Measurements from ENCODE around the gene BAG3. TPM values are rescaled to one million over a fixed set of nuclear protein-coding genes. Genes with fewer than 3 reads are reported as not detected.

Gene BAG3
- total RNA-seq, 2 donors from 2014 or later: 113 to 114 TPM

DNA sequence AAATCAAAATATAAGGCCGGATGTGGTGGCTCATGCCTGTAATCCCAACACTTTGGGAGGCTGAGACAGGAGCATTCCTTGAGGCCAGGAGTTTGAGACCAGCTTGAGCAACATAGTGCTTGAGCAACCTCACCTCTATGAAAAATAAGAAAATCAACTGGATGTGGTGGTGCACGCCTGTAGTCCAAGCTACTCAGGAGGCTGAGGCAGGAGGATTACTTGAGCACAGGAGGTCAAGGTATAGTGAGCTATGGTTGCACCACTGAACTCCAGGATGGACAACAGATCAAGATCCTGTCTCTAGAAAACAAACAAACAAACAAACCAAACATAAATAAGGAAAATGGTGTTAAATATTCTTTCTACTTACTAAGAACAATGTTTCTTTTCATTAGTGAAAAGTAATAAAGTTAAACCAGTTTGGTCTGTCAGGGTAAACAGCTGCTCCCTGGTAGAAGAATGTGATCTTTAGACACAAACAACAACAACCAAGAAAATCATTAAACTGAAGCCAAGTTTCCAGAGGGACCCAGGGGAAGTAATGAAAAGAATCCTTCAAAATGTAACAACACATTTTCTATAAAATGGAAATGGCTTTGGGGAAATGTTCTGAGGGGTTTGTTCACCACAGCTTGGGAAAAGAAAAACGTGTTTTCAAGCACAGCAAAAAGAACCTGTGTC lies 17.5 kb upstream of the BAG3 start:
- intact Hi-C loops (cut with DNase I): no loop called here
- ATAC-seq: no peak
- DNase-seq: no peak

DNA sequence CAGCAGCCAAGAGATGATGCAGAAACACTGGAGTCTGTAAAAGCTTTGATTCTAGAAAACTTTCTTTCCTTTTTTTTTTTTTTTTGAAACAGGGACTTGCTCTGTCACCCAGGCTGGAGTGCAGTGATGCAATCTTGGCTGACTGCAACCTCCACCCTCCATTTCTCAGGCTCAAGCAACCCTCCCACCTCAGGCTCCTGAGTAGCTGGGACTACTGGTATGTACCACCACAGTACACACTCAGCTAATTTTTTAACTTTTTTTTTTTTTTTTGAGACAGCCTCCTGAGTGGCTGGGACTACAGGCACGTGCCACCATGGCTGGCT lies 17.0 kb upstream of the BAG3 start:
- intact Hi-C loops (cut with DNase I): no loop called here
- peak; percentile 60 to 63 for ATAC-seq
- peak; percentile 39 for DNase-seq

DNA sequence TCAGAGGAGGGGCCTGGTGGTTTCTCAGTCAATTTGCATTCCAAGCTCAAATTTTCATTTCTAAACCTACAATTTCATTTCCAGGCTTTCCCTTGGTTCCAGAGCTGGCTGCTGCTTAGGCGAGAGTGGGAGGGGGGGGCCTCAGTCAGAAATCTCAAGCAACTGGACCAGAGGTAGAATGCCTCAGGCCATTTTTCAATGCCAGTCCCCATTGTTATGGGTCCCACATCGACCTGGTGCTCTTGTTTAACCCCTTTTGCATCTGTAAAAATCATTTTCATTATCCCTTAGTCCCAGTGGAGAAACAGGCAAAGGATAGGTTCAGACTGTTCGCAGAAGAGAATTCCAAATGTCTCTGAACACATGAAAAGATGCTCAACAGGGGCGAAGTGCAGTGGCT lies 13.5 kb upstream of the BAG3 start:
- DNase-seq: no peak
- intact Hi-C loops (cut with DNase I): no loop called here
- no peak for ATAC-seq

DNA sequence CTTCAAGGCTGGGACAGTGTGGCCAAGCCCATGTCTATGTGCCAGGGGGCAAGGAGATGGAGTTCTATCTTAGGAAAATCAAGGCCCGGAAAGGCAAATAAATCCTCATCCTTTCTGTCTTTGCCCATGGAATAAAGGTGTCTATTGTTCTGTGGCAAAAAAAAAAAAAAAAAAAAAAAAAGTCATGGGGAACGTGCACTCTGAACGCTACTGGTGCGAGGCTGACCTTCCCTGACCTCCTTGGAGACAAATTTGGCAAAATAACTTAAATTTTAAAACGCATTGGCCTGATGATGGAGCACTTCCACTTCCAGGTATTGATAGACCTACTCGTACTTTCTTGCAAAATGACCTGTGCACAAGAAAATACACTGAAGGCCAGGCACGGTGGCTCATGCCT lies 12.2 kb upstream of the BAG3 start:
- intact Hi-C loops (cut with DNase I): no loop called here
- ATAC-seq: no peak
- no peak for DNase-seq

DNA sequence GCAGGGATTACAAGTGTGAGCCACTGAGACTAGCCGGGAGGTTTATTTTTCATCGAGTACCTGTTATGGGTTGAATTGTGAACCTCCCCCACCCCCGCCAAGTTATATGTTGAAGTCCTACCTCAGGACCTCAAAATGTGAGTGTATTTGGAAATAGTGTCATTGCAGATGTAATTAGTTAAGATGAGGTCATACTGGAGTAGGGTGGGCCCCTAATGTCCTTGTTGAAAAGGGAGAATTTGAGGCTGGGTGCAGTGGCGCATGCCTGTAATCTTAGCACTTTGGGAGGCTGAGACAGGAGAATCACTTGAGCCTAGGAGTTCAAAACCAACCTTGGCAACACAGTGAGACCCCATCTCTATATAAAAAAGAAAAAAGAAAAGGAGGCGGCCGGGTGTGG lies 10.8 kb upstream of the BAG3 start:
- DNase-seq (no peak), ATAC-seq (no peak)
- intact Hi-C loops (cut with DNase I): no loop called here

DNA sequence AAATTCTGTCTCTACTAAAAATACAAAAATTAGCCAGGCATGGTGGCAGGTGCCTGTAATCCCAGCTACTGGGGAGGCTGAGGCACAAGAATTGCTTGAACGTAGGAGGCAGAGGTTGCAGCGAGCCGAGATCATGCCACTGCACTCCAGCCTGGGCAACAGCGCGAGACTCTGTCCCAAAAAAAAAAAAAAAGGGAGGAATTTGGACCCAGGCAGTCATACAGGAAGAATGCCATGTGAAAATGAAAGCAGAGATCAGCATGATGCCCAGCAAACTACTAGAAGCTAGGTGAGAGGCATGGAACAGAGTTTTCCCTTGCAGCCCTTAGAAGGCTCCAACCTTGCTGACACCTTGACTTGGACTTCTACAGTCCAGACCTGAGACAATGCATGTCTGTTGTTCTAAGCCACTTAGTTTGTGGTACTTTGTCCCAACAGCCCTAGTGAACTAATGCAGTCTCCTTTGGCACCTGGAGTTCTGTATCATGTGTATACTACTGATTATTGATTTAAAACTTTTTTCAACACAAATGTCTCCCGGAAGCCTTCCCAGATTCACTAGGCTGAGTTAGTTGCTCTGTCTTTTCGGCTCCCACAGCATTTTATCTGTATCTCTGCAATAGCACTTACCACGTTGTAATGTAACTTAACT lies 10.2 kb upstream of the BAG3 start:
- ATAC-seq: no peak
- intact Hi-C loops (cut with DNase I): no loop called here
- no peak for DNase-seq

DNA sequence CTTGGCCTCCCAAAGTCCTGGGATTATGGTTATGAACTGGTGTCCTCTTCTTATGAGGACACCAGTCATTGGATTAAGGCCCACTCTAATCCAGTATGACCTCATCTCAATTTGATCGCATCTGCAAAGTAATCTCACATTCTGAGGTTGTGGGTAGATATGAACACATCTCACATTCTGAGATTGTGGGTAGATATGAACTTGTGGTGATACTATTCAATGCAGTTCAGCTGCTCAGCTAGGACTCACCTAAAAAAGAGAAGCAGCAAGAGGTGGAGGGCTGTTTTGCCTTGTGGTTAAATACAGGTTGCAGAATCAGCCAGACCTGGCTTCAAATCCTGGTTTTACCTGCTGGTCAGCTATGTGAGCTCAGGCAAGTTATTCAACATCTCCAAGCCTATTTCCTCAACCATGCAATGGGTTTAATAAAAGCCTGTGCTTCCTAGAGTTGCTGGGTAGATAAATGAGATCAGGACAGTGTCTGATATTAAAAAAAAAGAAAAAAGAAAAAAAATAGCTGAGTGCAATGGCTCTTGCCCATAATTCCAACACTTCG lies 8.5 kb upstream of the BAG3 start:
- peak in 1 of 2 donors; percentile 12 for ATAC-seq
- no peak for DNase-seq
- intact Hi-C loops (cut with DNase I): no loop called here

DNA sequence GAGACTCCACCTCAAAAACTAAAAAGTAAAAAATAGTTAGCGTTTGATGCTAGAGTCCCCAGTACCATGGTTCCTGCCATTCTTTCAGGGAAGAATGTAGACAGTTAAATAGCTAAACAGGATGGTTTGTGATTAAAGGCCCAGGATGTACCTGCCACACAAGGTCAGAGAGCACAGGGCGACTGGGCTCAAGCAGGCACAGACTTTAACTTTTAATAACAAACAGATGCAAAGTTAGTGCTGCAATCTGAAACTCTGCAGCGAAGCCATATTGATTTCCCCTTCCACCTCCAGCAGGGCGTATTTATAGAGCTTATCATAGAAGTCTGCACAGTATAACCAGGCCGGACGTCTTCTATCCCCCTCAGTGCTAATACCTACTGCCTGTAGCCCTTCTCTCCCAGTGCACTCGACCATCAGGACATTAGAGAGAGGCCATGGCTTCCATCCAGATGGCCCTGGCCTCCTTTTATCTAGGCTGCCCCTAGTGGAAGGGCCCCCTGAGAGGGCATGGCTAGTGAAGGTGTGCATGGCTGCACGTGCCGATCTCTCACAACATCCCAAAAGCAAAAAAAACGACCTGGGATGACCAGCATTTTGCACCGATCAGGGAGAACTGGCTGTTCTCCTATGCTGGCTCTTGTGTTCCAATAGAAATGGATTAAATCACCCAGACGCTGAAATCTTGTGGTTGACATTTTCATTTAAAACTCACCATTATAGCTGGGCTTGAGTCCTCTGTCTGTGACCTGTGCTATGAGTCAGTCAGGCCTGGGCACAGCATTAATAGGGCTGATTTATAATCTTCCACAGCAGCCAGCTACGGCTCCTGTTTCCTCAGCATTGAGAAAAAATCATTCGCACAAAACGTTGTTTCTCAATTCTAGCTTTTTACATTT lies 7.6 kb upstream of the BAG3 start:
- intact Hi-C loops (cut with DNase I): no loop called here
- no peak for ATAC-seq
- DNase-seq: no peak

DNA sequence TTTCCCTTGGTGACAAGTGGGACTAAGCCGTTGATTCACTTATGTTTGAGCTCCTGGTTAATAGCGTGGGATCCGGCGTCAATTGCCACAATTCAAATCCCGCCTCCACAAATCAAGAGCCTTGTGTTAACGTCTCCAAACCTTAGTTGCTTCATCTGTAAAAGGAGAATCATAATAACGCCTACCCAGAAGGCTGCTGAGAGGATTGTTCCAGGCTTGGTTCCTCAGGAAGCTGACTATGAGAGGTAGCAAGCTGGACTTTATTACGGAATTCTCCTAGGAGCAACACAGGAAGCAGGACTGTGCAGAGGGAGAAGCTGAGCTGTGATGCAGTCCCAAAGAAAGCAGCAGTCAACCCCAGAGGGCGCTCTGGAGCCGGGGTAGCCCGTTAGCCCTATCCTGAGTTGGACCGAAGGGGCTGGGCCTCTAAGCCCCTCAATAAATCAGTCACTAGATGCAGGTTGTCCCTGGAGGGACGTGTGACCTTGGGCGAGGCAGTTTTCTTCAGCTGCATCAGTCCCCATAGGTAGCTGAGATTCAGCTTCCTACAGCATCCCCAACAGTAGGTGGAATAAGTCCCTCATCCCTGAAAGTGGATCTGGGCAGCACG lies 6.9 kb upstream of the BAG3 start:
- DNase-seq (no peak), ATAC-seq (no peak)

DNA sequence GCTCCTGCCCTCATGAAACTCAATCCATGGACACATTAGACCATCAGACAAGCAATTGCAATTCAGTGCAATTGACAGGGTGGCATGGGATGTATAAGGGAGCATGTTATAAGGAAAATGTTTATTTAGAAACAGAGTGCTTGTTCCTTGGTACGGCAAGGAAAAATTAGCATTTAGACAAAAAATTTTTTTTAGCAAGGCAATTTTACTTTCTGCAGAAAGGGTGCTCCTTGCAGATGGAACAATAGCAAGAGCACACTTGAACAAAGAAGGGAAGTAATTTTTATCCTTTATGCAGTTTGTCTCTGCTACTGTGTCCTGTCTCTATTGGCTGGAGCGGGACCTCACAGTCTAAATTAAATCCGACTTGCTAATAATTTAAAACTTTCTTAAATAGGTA lies 6.2 kb upstream of the BAG3 start:
- ATAC-seq (no peak), DNase-seq (no peak)
- intact Hi-C loops (cut with DNase I): no loop called here

More for the DNA sequence above, 6.9 kb upstream of the BAG3 start:
- intact Hi-C loops (cut with DNase I): no loop called here

DNA sequence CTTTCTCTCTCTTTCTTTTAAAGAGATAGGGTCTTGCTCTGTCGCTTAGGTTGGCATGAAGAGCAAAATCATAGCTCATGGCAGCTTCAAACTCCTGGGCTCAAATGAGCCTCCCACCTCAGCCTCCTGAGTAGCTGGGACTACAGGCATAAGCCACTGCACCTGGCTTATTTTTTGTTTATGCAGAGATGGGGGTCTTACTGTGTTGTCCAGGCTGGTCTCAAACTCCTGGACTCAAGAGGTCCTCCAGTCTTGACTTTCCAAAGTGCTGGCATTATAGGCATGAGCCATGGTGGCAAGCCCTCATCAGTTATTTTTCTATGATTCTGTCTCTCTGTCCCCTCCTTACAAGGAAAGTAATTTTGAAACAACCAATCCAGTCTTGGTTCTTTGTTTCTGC lies 1.1 kb upstream of the BAG3 start:
- intact Hi-C loops (cut with DNase I): loop anchor here in 1 of 2 donors (5.0 kb wide), 1 partner anchor 53 kb away; the partner anchor contains the start of gene TIAL1
- ATAC-seq (no peak), DNase-seq (no peak)

DNA sequence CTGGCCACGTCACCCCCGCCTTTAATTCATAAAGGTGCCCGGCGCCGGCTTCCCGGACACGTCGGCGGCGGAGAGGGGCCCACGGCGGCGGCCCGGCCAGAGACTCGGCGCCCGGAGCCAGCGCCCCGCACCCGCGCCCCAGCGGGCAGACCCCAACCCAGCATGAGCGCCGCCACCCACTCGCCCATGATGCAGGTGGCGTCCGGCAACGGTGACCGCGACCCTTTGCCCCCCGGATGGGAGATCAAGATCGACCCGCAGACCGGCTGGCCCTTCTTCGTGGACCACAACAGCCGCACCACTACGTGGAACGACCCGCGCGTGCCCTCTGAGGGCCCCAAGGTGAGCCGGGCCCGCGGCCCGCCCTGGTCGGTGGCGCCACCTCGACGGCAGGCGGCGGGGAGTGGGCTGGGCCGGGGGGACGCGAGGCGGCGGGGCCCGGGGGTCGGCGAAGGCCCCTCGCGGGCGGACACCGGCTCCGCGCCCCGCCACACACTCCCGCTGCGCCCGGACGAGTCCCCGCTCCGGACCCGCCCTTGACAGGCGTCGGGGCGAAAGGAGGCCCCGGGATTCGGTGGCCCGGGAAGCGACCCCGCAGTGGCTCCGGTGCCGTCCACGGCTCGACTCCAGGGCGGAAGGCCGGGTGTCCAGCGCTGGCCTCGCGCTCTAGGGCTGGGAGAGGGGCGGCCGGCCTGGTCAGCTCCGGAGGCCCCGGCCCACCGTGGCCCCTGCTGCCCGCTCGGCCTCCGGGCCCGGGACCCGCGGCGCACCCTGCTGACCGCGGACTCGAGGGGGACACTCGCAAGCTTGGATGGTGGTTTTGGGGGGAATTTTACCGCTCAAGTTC lies 557 bp downstream of the BAG3 start:
- DNase-seq: peak; percentile 45
- peak; percentile 19 to 28 for ATAC-seq
- intact Hi-C loops (cut with DNase I): loop anchor here in 1 of 2 donors (5.0 kb wide), 1 partner anchor 54 kb away; the partner anchor contains the start of gene TIAL1

DNA sequence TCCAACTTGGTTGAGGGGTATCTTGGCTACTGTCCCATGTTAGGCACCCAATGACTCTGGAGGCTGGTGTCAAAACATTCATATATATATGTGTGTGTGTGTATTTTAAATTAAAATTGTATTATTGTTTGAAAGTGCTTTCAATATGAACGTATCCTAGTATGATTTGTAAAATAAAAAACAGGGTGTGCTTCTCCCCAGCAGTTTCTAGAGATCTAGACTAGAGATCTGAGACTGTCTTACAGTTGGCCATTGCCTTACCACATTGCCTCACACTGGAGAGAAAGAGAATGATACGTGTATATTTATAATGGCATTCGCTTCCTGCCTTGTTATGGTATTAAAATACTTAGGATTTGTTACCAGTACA lies 1.2 kb downstream of the BAG3 start:
- ATAC-seq: peak; percentile 16 to 50
- DNase-seq: no peak
- intact Hi-C loops (cut with DNase I): loop anchor here in 1 of 2 donors (5.0 kb wide), 1 partner anchor 55 kb away; the partner anchor contains the start of gene TIAL1

DNA sequence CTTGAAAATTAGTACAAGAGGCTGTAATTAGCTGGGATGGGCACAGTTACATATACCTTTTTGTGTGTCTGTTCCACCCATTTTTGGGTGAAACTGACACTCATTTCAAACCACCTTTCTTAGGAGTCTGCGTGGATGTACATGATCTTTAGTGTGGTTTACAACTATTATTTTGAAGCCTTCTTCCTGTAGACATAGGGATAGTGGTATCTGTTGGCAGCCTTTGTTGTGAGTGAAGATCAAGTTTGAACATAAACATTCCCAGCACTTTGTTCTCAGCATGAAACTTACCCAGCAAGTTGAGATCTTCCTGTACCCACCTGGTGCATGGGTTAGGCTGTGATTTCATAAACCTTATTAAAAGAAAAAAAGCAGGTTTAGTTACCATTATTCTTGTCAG lies 2.0 kb downstream of the BAG3 start:
- DNase-seq: no peak
- ATAC-seq: no peak
- intact Hi-C loops (cut with DNase I): loop anchor here in 1 of 2 donors (5.0 kb wide), 1 partner anchor 56 kb away; the partner anchor contains the start of gene TIAL1

DNA sequence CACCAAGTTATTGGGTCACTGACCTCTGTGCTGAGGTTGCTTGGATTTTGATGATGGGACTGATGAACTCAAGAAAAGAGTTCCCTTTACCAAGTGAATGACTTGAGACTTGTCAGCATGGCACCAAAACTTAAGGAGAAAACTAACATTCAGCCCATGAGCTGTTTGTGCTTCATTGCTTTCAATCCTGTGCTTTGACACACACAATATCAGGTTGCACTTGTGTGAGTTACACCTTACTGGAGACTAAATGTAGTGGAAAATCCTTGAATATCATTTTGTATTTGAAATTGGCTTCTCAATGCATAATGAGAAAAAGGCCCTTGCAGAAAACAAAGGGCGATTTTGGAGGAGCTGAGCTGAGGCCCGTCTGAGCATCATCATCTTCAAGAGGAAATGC lies 2.7 kb downstream of the BAG3 start:
- intact Hi-C loops (cut with DNase I): loop anchor here in 1 of 2 donors (5.0 kb wide), 1 partner anchor 57 kb away; the partner anchor contains the start of gene TIAL1
- no peak for ATAC-seq
- DNase-seq: no peak

DNA sequence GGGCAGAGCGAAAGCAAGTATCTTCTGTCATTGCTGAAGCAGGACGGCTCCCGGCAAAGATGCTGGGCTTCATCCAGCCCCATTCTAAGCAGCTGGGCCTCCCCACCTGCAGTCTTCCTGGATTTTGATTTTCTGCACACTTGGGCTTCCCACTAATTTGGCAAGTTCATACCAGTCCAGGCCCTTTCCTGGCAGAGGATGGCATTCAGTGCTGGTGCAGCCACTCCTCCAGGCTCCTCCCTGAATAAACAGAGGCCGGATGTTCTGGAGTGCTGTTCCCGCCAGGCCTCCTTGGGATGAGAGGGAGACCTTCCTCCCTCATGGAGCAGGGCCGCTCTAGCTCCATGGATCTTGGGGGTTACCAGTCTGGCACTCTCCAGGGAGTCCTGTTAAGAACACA lies 3.4 kb downstream of the BAG3 start:
- intact Hi-C loops (cut with DNase I): loop anchor here in 1 of 2 donors (5.0 kb wide), 1 partner anchor 57 kb away; the partner anchor contains the start of gene TIAL1
- ATAC-seq (peak in 1 of 2 donors; percentile 17), DNase-seq (peak; percentile 68)

DNA sequence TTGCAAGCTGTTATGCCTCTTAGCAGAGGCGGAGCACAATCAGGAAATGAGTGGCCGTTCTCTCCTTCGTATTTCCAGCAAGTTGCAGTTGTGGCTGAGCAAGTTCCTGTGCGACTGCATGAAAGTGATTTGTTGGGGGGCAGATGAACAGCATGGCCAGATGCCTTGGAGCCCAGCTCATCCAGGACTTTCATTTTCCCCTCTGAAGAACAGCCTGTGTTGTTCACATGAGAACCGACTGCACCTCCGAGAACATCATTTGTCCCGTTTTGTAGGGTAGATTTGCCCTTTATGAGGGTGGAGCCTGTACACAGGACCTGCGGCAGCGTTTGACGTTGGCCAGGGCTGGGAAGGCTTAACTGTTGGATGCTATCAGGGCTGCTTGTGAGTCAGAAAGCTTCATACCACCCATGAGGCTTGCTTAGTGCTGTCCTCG lies 4.4 kb downstream of the BAG3 start:
- peak; percentile 72 for DNase-seq
- intact Hi-C loops (cut with DNase I): no loop called here
- ATAC-seq: peak in 1 of 2 donors; percentile 25

DNA sequence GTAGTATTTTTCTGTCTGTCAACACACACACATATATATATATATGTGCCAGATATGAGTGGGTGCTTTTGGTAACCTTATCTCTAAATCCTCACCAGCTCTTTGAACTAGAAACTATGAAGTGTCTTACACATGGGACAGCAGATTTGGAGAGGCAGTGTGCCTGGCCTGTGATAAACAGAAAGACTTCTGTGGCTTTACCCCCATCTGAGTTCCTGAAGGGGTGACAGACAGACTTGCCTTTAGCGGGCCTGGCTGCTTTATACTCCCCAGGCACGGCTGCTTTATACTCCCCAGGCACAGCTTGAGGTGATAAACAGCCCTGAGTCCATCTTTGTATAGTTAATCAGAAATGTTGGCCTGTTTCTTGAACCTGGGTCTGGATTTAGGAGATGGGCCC lies 5.6 kb downstream of the BAG3 start:
- no peak for DNase-seq
- ATAC-seq: no peak
- intact Hi-C loops (cut with DNase I): no loop called here

Measured in left cardiac atrium (tissue), 4 donors.